Amniotic stem cell (primary cell): ENCODE results near the gene PHF2.

ENCODE experiments used
- DNase-seq: peaks from one replicate; lab custom pipeline; 2025; lab: John Stamatoyannopoulos, UW

PHF2 gene

GRCh38 chr9:93568169-93568568 is 8.2 kb upstream of the PHF2 start:
- DNase-seq: no peak

DNA sequence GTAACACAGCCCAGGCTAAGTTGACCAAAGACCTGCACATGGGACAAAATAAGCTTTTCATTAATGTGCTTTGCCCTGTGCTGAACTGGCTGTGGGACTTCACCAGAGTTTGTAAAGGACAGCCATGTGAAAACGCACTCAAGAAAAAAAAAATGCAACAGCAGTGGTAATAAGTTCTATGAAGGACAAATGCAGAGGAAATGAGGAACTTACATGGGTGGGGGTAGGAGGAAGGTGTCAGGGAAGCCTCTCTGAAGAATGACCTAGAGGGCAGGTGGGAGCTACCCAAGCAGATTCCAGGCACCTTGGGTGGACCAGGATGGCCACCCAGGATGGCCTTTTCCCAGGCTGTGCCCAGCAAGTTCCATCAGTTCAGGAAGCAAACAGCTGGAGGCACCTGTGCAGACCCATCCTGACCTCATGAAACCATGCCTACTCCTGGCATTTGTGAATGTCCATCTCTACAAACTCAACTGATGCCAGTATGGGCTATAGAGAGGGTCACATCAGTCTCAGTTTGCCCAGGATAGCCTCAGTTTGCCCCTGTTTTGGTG is 6.7 kb upstream of the PHF2 start:
- no peak for DNase-seq

GRCh38 chr9:93572221-93572620 is 4.2 kb upstream of the PHF2 start:
- no peak for DNase-seq

DNA sequence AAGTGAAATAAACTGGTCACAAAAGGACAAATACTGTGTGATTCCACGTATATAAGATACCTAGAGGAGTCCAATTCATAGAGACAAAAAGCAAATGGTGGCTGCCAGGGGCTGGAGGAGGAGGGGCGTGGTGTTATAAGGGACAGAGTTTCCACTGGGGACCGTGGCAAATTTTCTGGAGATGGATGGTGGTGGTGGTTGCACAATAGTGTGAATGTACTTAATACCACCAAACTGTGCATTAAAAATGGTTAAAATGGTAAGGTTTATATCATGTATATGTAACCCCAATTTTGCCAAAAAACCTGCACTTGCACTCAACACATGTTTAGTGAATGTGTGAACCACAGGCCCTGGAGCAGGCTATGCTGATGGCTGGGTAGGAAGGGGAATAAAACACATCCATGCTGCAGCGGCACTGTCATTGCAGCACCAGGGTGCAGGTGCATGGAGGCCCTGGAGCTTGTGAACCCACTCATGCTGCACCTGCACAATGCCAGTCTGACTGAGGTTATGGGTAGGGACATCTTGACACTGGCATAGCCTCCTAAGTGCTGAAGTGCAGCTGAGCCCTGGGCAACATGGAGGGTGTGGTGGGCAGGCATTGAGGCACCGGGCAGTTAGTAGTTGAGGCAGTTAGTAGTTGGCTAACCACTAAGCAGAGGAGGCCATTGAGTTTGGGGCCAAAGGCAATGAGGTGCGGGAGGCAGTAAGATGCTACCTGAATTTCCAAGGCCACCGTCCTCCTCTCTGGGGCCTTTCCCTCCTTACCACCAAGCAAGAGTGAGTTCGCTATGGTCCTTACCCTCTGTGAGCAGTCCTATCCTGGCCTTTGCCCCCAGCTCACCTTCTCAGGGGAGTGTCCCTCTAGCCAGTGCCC is 3.5 kb upstream of the PHF2 start:
- DNase-seq: no peak

GRCh38 chr9:93573516-93573828 is 2.9 kb upstream of the PHF2 start:
- no peak for DNase-seq

GRCh38 chr9:93574091-93574899 is 2.1 kb upstream of the PHF2 start:
- no peak for DNase-seq

DNA sequence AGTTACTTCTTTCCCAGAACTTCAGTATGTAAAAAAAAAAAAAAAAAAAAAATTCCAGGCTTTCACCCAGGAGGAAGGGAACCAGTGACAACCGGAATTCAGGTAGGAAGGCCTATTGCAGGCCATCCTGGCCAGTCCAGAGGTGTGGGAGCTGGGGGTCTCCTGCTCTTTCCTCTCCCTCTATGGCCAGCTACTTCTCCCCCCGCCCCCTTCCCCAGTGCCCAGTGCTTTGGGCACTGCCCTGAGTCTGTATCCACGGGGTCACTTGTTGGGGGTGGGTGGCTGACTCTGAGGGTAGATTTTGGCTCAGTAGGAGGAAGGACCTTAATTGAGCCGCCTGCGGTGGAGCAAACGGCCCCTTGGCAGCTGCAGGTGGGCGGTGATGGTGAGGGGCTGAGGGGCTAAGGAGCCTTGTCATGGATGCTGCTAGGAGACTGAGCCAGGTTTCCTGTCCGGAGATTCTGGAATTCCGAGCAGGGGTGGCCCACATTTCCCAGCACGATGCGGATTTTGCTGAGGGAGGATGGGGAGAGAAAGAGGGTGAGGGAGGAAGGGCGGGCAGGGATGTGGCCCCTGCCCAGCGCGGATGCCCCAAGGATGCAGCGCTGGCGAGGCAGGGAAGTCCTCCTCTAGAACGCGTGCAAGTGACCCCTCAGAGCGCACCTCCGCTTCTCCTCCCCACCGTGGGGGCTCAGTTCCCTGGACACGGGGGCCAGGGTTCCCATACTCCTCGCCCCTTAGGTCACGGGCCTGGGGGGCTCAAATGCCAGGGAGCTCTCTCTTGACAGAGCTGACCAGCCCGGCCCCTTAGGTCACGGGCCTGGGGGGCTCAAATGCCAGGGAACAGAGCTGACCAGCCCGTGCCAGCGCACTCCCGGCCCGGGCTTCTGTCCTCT is 1.2 kb upstream of the PHF2 start:
- no peak for DNase-seq

- DNase-seq: no peak
Measured at GRCh38 chr9:93575796-93576257, 557 bp upstream of the PHF2 start.

DNA sequence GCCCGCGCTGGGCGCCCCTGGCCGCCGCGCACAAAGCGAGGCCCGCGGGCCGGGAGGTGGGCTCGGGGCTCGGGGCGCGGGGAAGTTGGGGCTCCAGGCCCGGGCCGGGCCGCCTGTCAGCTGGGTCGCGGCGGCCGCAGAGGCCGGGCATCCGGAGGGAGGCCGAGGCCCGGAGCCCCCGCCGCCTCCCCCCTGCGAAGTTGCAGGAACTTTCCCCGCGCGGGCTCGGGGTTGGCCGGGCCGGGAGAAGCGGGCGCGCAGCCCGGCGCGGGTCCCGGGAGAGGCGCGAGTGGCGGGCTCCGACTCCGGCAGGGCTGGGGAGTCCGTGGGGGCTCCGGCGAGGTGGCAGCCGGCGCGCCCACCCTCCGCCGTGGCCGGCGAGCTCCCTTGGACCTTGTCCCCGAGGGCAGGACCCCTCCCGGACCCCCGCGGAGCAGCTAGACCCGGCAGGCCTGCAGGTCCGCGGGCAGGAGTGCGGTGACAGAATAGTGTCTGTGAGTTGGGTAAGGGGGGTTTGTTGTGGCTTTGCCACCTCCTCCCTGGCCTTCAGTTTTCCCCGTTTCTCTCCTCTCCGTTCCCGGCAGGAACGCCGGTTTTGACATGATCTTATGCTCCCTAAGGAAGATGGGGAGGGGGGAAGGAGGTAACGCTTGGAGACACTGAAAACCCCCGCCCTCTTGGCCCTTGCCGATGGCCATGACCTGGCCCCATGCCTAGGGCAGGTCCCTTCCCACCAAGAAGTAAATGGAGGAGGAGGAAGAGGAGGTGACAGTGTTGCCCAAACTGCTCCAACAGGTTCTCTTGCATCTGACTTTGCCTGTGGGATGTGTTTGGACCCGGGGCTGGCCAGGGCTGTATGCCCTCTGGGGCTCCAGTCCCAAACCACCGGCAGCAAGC is 942 bp downstream of the PHF2 start:
- DNase-seq: no peak

DNA sequence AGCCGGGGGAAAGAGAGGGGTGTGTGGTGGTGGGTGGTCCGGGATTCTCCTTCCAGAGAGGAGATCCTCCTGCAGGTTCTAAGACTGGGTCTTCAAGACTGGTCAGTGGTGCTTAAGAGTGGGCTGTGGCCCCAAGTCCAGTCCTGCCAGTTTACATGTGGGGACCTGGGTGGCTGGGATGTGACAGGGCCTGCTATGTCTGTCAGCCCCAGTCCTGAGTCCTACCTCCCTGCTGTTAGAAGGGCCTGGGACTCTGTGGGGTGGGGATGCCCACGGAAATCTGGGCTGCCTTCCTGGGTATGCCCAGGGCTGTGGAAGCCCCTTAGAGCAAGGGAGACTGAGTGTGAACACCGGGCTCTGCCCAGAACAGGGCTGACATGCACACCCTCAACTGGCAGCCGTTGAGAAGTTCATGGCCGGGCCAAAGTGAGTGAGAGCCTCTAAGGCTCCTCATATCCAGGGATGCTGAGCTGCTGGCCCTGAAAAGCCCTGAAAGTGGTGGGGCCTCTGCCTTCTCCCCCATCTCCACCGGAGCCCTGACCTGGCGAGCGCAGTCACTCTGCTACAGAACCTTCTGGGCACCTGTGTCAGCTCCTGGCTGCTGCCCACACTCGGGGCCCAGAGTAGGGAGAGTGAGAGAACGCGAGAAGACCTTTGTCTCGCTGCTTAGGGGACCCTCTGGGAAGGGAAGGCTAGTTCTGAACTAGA is 1.7 kb downstream of the PHF2 start:
- no peak for DNase-seq

GRCh38 chr9:93578844-93579243 is 2.5 kb downstream of the PHF2 start:
- DNase-seq: no peak

- DNase-seq: no peak
Measured at GRCh38 chr9:93579711-93580516, 3.5 kb downstream of the PHF2 start.

GRCh38 chr9:93580654-93581380 is 4.4 kb downstream of the PHF2 start:
- no peak for DNase-seq

GRCh38 chr9:93582115-93582514 is 5.7 kb downstream of the PHF2 start:
- no peak for DNase-seq

DNA sequence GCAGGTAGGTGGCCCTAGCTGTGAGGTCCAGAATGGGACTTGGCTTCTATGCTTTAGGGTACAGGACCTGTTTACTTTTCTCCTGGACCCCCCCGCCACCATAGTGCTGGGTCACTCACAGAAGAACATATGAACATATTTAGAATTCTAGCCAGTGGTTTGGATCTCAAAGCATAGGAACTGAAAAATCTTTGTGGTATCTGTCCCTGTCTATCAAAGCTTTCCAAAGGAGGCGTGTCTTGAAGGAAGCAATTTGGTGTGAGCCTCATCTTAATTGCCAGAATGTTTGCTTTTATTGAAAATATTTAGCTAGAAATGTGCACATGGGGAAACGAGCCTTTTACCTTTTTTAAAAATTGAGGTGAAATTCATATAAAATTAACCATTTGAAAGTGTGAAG is 6.2 kb downstream of the PHF2 start:
- no peak for DNase-seq

GRCh38 chr9:93585259-93585658 is 8.9 kb downstream of the PHF2 start:
- DNase-seq: no peak

DNA sequence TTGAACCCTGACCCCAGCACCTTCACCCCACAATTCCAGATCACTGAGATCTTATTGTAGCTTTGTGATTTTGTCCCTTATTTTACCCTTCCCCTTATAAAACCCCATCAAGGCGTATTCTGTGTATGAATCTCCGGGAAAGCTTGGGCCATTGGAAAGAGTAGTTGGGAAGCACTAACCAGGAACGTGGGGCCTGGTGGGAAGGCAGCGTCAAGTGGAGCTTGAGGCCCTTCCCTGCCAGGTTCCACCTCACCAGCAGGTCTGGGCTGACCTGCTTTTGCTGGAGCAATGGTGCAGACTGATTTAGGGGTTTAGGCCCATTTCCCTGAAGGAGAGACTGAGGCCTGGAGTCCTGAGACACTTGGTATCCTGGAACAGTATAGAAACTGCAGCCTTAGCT is 9.3 kb downstream of the PHF2 start:
- no peak for DNase-seq

GRCh38 chr9:93586290-93587057 is 10.1 kb downstream of the PHF2 start:
- DNase-seq: no peak
